GM12878 (cell line): Measurements from ENCODE around the gene CCL4.

ENCODE experiments used
- BRCA1 ChIP-seq: IDR thresholded peaks from 2 replicates; pipeline ENCODE4 v1.6.1; 2011; ENCODE audit warnings: low read depth, low read length, improper control_type of control experiment
- CBFB ChIP-seq: IDR thresholded peaks from 2 replicates; pipeline ENCODE4 v1.6.1; 2016; ENCODE audit warnings: antibody characterized with exemption, low read depth
- CHD2 ChIP-seq: IDR thresholded peaks from 2 replicates; pipeline ENCODE4 v1.6.1; 2011; ENCODE audit warnings: low read depth, low read length, improper control_type of control experiment, borderline replicate concordance
- CTCF ChIP-seq, 3 experiments: IDR thresholded peaks in 2 of 3; conservative IDR thresholded peaks in 1 of 3; 2 replicates each; pipeline ENCODE4 v1.5.1; 2011; ENCODE audit warnings: low read depth in 3 of 3, low read length in 3 of 3, mild to moderate bottlenecking in 3 of 3, control low read depth in 2 of 3, moderate library complexity in 2 of 3, inconsistent platforms in 1 of 3, mixed read lengths in 1 of 3; ENCODE audit not compliant: control insufficient read depth in 2 of 3, insufficient read depth in 1 of 3; ENCODE audit errors: extremely low read depth in 1 of 3
- MXI1 ChIP-seq: fragments of 150-350 bp; IDR thresholded peaks from 2 replicates; pipeline ENCODE4 v1.6.1; 2011; ENCODE audit warnings: low read depth, mild to moderate bottlenecking, inconsistent platforms, low read length, improper control_type of control experiment
- MYC ChIP-seq: IDR thresholded peaks from 2 replicates; pipeline ENCODE4 v1.6.1; 2011; ENCODE audit warnings: mild to moderate bottlenecking, low read length, moderate library complexity, inconsistent platforms; ENCODE audit not compliant: insufficient read depth, insufficient replicate concordance, insufficient read length, severe bottlenecking
- NFIC ChIP-seq: IDR thresholded peaks from 2 replicates; pipeline ENCODE4 v1.6.1; 2012; ENCODE audit warnings: low read depth, mild to moderate bottlenecking, inconsistent platforms, low read length, moderate library complexity
- POLR2A ChIP-seq: IDR thresholded peaks from 2 replicates; pipeline ENCODE4 v1.6.1; 2011; ENCODE audit warnings: low read depth, mild to moderate bottlenecking, low read length
- SMARCA5 ChIP-seq: fragments of 450-650 bp; IDR thresholded peaks from 2 replicates; pipeline ENCODE4 v1.6.1; 2017; ENCODE audit warnings: mild to moderate bottlenecking
- USF2 ChIP-seq: IDR thresholded peaks from 2 replicates; pipeline ENCODE4 v1.6.1; 2011; ENCODE audit warnings: low read depth, low read length, improper control_type of control experiment, borderline replicate concordance
- ZBTB40 ChIP-seq: fragments of 450-650 bp; IDR thresholded peaks from 2 replicates; pipeline ENCODE4 v1.6.1; 2016; ENCODE audit warnings: mild to moderate bottlenecking, moderate library complexity, borderline replicate concordance
- TF ChIP-seq, protein P1 (sequence below): fragments of 450-650 bp; IDR thresholded peaks from 2 replicates; pipeline ENCODE4 v1.6.1; 2016; ENCODE audit warnings: mild to moderate bottlenecking

DNA sequence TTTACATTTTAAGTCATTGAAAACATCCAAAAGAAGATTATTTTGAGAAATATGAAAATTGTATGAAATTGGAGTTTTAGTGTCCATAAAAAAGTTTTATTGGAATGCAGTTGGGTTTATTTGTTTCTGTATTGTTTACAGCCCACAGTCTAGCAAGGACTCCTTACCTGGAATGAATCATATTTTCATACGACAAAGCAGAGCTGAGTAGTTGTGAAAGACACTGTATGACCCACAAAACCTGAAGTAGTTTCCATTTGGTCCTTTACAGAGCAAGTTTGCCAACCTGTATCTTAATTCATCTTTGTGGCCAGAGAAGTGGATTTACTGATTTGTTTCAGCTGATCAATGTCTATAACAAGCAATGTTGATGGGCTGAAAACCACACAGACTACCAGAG, 29.3 kb upstream of the CCL4 start:
- TF ChIP-seq CBFB = no peak
- TF ChIP-seq CTCF (IDR thresholded peaks at IDR 0.05 in 2 of 3, conservative IDR thresholded peaks at IDR 0.05 in 1 of 3; ENCODE audit: control insufficient read depth in 2 of 3, extremely low read depth in 1 of 3, insufficient read depth in 1 of 3, low read depth in 3 of 3, low read length in 3 of 3) = no peak
- TF ChIP-seq USF2 = no peak
- TF ChIP-seq MXI1 = no peak
- TF ChIP-seq POLR2A = no peak
- TF ChIP-seq MYC = no peak
- TF ChIP-seq CHD2 = no peak
- 0 out of 2 replicates have a peak, but pooled peaks have one; percentile 23 for TF ChIP-seq NFIC
- TF ChIP-seq SMARCA5 = no peak
- TF ChIP-seq ZBTB40 = no peak
- TF ChIP-seq, protein P1, sequence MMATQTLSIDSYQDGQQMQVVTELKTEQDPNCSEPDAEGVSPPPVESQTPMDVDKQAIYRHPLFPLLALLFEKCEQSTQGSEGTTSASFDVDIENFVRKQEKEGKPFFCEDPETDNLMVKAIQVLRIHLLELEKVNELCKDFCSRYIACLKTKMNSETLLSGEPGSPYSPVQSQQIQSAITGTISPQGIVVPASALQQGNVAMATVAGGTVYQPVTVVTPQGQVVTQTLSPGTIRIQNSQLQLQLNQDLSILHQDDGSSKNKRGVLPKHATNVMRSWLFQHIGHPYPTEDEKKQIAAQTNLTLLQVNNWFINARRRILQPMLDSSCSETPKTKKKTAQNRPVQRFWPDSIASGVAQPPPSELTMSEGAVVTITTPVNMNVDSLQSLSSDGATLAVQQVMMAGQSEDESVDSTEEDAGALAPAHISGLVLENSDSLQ = no peak
- TF ChIP-seq BRCA1 = no peak
